ENCODE results near the gene ZNF511.

DNA sequence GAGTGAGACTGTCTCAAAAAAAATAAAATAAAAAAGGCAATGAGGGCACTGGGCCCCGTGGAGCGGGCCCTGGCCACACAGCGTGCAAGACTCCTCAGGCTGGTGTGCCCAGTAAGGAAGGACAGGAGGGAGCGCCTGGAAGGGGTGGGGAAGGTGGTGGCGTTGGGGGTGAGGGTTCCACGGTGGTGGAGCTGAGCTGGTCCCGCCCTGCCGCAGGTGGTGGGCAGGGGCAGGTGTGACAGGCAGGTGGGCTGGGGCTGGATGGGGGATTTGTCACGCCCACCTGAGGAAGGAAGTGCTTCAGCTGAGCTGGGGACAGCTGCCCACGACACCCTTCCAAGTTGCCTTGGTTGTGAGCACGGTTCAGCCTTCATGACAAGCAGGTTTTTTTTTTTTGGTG is 37.7 kb downstream of the ZNF511 start:
- no peak for TF ChIP-seq CTCF (IDR thresholded peaks at IDR 0.05; ENCODE audit: low read depth, low read length)
- TF ChIP-seq MYC (IDR thresholded peaks at IDR 0.05; ENCODE audit: low read depth, low read length) = no peak
- TF ChIP-seq POLR2A (IDR thresholded peaks at IDR 0.05; ENCODE audit: extremely low read depth, insufficient read length) = no peak

Data from NB4 (cell line).